SK-N-SH (cell line): ENCODE results near the gene PIF1. TPM values are rescaled to one million over a fixed set of nuclear protein-coding genes. Genes with fewer than 3 reads are reported as not detected.
A peak's percentile ranks its signal among the peaks of the same experiment; 100 is the strongest.

Experiments
- CTCF ChIA-PET: fragments of 300-600, 350-600 bp; formaldehyde crosslinking; extraction: SDS; loops from one replicate; lab custom pipeline; 2021; lab: Yijun Ruan, JAX
- POLR2A ChIA-PET: fragments of 350-600 bp; sonication (Branson Sonifier 250); formaldehyde crosslinking; extraction: SDS; loops from one replicate; lab custom pipeline; 2020; ENCODE audit warnings: antibody characterized with exemption, inconsistent platforms; lab: Yijun Ruan, JAX
- DNase-seq: peaks from one replicate; pipeline ENCODE4 v3.0.0; 2012
- H2AFZ ChIP-seq: fragments of 200-600 bp; sonication (generic); 2 replicates; pipeline ENCODE4 v1.8.1; 2016; ENCODE audit warnings: antibody characterized with exemption, mild to moderate bottlenecking, low read depth
- H3F3A ChIP-seq: fragments of 200-600 bp; sonication (generic); replicated peaks from 2 replicates; pipeline ENCODE3; 2016; ENCODE audit warnings: antibody characterized with exemption, mild to moderate bottlenecking; ENCODE audit not compliant: insufficient read depth
- H3K27ac ChIP-seq, 2 experiments: fragments of 200-500 bp in 1 of 2; fragments of 200-600 bp in 1 of 2; sonication (Bioruptor generic) in 1 of 2; sonication (generic), shearing (Covaris generic) in 1 of 2; 2 replicates each; pipeline versions ENCODE4 v1.5.1 to v1.6.1; 2014 to 2016; ENCODE audit warnings: low read depth in 2 of 2, inconsistent platforms in 1 of 2, low read length in 1 of 2, mild to moderate bottlenecking in 1 of 2, mixed read lengths in 1 of 2
- H3K27me3 ChIP-seq: fragments of 200-600 bp; sonication (generic), shearing (Covaris generic); 2 replicates; pipeline ENCODE4 v1.6.1; 2016; ENCODE audit warnings: mixed run types; ENCODE audit not compliant: insufficient read depth
- H3K36me3 ChIP-seq, 2 experiments: fragments of 200-500 bp in 1 of 2; fragments of 200-600 bp in 1 of 2; sonication (Bioruptor generic) in 1 of 2; sonication (generic) in 1 of 2; replicated peaks in 1 of 2; 2 replicates each; pipeline versions ENCODE3 to v1.5.1; 2014 to 2016; ENCODE audit warnings: low read length in 1 of 2, mild to moderate bottlenecking in 1 of 2; ENCODE audit not compliant: insufficient read depth in 2 of 2, control insufficient read depth in 1 of 2
- H3K4me1 ChIP-seq, 2 experiments: fragments of 200-500 bp in 1 of 2; fragments of 200-600 bp in 1 of 2; sonication (Bioruptor generic) in 1 of 2; sonication (generic), shearing (Covaris generic) in 1 of 2; 2 replicates each; pipeline versions ENCODE4 v1.5.1 to v1.6.1; 2014 to 2016; ENCODE audit warnings: low read depth in 1 of 2, low read length in 1 of 2, mixed run types in 1 of 2; ENCODE audit not compliant: insufficient read depth in 2 of 2, control insufficient read depth in 1 of 2
- H3K4me2 ChIP-seq: fragments of 200-600 bp; sonication (generic), shearing (Covaris generic); 2 replicates; pipeline ENCODE4 v1.6.1; 2017; ENCODE audit warnings: mixed run types
- H3K4me3 ChIP-seq, 2 experiments: fragments of 200-500 bp in 1 of 2; fragments of 200-600 bp in 1 of 2; sonication (Bioruptor generic) in 1 of 2; sonication (generic), shearing (Covaris generic) in 1 of 2; 2 replicates each; pipeline versions ENCODE4 v1.5.1 to v1.8.1; 2014 to 2016; ENCODE audit warnings: low read depth in 2 of 2, inconsistent platforms in 1 of 2, low read length in 1 of 2, mild to moderate bottlenecking in 1 of 2, mixed read lengths in 1 of 2, moderate library complexity in 1 of 2
- H3K79me2 ChIP-seq: fragments of 200-600 bp; sonication (generic); 2 replicates; pipeline ENCODE4 v1.8.1; 2017; ENCODE audit warnings: mild to moderate bottlenecking; ENCODE audit not compliant: insufficient read depth
- H3K9ac ChIP-seq: fragments of 200-600 bp; sonication (generic); 2 replicates; pipeline ENCODE4 v1.6.1; 2017; ENCODE audit warnings: mixed run types
- H3K9me2 ChIP-seq: fragments of 200-600 bp; sonication (generic); 2 replicates; pipeline ENCODE4 v1.6.1; 2017; ENCODE audit warnings: mixed run types
- H3K9me3 ChIP-seq: fragments of 200-600 bp; sonication (generic); 2 replicates; pipeline ENCODE4 v1.6.1; 2017; ENCODE audit warnings: mixed run types, mild to moderate bottlenecking, moderate library complexity
- H4K20me1 ChIP-seq: fragments of 200-600 bp; sonication (generic); 2 replicates; pipeline ENCODE4 v1.6.1; 2017; ENCODE audit warnings: mild to moderate bottlenecking, mixed run types; ENCODE audit not compliant: insufficient read depth
- FOXJ3 ChIP-seq: sonication (generic); formaldehyde crosslinking; IDR thresholded peaks from 2 replicates; pipeline ENCODE4 v1.5.1; 2020; ENCODE audit warnings: mild to moderate bottlenecking, missing genetic modification reagents
- MXI1 ChIP-seq: IDR thresholded peaks from 2 replicates; pipeline ENCODE4 v1.6.1; 2012; ENCODE audit warnings: mild to moderate bottlenecking, low read depth, low read length, improper control_type of control experiment
- POLR2AphosphoS5 ChIP-seq: IDR thresholded peaks from 2 replicates; pipeline ENCODE4 v1.6.1; 2012; ENCODE audit warnings: low read depth, low read length
- RAD21 ChIP-seq: IDR thresholded peaks from 2 replicates; pipeline ENCODE4 v1.6.1; 2012; ENCODE audit warnings: mild to moderate bottlenecking, low read length
- RFX5 ChIP-seq: IDR thresholded peaks from 2 replicates; pipeline ENCODE4 v1.6.1; 2012; ENCODE audit warnings: mild to moderate bottlenecking, improper control_type of control experiment, low read length
- TCF12 ChIP-seq: IDR thresholded peaks from 2 replicates; pipeline ENCODE4 v1.4.0; 2012
- WGBS: methylation state at CpG from one replicate; pipeline ENCODE4 v1.1.6; 2017; ENCODE audit warnings: low lambda C conversion rate; 5-methylcytosine and 5-hydroxymethylcytosine counted together
- polyA plus RNA-seq, 3 experiments: library from polyadenylated mRNA; depleted of rRNA; stranded (reverse); fragments of >200 nt; gene quantifications; 2 replicates each; pipeline ENCODE4 v1.2.3, GENCODE V29; 2012
- TF ChIP-seq, protein P1 (sequence below): IDR thresholded peaks from 2 replicates; pipeline ENCODE4 v1.4.0; 2012; ENCODE audit warnings: low read depth, borderline replicate concordance
- TF ChIP-seq, protein P2 (sequence below): IDR thresholded peaks from 2 replicates; pipeline ENCODE4 v1.4.0; 2012; ENCODE audit warnings: low read depth, borderline replicate concordance
- TF ChIP-seq, protein P3 (sequence below): fragments of 150-350 bp; IDR thresholded peaks from 2 replicates; pipeline ENCODE4 v1.6.1; 2017; ENCODE audit warnings: antibody characterized with exemption, low read length, low read depth, borderline replicate concordance

Gene PIF1
- polyA plus RNA-seq, 1 of the 3 experiments (the other 2 are of a cell fraction) = 12.4 TPM

DNA sequence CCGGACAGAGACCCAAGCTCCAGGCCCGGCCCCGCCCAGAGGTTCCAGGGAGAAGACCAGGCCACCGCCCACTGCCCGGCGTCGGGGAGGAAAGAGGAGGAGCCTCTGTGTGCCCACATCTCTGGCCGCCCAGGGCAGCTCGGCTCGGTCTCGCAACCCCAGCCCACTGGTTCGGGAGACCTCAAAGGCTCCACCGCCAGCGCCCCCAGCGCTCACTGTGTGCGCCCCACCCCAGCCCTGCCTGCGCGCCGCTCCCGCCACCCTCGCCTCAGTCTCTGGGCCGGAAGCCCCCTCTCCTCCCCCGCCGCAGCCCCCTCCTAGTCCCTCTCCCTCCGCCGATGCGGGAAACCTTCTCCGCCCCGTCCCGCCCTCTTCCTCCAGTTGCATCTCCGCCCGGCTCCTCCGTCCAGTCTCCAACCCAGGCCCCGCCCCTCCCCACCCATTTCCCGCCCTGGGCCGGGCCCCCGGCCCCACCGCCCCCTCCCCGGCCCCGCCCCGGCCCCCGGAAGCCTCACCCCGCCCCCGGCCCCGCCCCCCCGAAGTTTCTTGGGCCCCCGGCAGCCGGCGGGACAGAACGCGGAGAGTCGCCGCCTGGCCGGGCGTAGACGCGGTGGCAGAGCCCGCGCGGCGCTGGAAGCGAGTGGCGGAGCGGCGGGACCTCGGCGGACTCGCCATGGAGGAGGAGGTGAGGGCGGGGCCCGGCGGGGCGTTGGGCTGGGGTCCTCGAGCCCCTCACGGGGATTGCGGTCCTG, 16.1 kb upstream of the PIF1 start, which contains the start of gene PLEKHO2 (continued):
- TF ChIP-seq RAD21 (peak; percentile 9; the same call in 1 of the 2 replicates), POLR2AphosphoS5 (peak; percentile 80), MXI1 (no peak; the same call in 1 of the 2 replicates), RFX5 (no peak)
- TF ChIP-seq, protein P1, sequence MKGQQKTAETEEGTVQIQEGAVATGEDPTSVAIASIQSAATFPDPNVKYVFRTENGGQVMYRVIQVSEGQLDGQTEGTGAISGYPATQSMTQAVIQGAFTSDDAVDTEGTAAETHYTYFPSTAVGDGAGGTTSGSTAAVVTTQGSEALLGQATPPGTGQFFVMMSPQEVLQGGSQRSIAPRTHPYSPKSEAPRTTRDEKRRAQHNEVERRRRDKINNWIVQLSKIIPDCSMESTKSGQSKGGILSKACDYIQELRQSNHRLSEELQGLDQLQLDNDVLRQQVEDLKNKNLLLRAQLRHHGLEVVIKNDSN = no peak
- TF ChIP-seq, all 33 proteins: peak for 9

DNA sequence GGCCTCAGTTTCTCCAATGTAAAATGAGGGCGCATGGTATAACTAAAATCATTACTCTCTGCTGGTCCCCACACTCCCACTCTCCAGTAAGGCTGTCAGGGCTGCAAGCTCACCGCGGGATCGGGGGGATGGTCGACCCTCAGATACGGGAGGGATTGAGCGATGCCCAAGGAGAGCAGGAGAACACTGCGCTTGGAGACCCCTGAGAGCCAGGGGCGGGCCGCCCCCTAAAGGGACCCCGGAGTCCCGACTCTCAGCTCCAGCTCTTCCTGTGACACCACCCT, 15.6 kb upstream of the PIF1 start:
- TF ChIP-seq, protein P2, sequence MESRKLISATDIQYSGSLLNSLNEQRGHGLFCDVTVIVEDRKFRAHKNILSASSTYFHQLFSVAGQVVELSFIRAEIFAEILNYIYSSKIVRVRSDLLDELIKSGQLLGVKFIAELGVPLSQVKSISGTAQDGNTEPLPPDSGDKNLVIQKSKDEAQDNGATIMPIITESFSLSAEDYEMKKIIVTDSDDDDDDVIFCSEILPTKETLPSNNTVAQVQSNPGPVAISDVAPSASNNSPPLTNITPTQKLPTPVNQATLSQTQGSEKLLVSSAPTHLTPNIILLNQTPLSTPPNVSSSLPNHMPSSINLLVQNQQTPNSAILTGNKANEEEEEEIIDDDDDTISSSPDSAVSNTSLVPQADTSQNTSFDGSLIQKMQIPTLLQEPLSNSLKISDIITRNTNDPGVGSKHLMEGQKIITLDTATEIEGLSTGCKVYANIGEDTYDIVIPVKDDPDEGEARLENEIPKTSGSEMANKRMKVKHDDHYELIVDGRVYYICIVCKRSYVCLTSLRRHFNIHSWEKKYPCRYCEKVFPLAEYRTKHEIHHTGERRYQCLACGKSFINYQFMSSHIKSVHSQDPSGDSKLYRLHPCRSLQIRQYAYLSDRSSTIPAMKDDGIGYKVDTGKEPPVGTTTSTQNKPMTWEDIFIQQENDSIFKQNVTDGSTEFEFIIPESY = 0 out of 2 replicates have a peak, but pooled peaks have one; percentile 41
- TF ChIP-seq TCF12 (no peak), MXI1 (peak; percentile 36)
- H3K4me2 ChIP-seq = peak overlapping the region; percentile 99
- no peaks in the 10 kb centered on the region for H3K9me3 ChIP-seq
- peaks cover 3% of the 10 kb centered on the region for H3F3A ChIP-seq
- ChIA-PET CTCF (interaction anchor here (0.6 to 1.8 kb wide), 8 partner anchors 9 to 113 kb away, joined by 3 to 8 read pairs (median 4); no protein-coding TSS in a partner anchor), POLR2A (interaction anchor here (0.8 to 1.6 kb wide), 8 partner anchors 15 to 149 kb away, joined by 3 to 20 read pairs (median 4); partner anchors contain the start of genes ANKDD1A, PIF1 and SPG21)
- peak overlapping the region; percentile 94 for H2AFZ ChIP-seq
- DNase-seq = no peak
- H3K9me2 ChIP-seq = no peaks in the 10 kb centered on the region
- H3K27me3 ChIP-seq = no peaks in the 10 kb centered on the region
- H4K20me1 ChIP-seq = peaks cover 12% of the 10 kb centered on the region; the same call in 1 of the 2 replicates
- H3K4me3 ChIP-seq = peak overlapping the region; percentile 65 to 87
- peaks cover 42% of the 10 kb centered on the region for H3K79me2 ChIP-seq
- H3K36me3 ChIP-seq = no peaks in the 10 kb centered on the region
- H3K4me1 ChIP-seq = peaks cover 29 to 43% of the 10 kb centered on the region in 2 experiments
- H3K27ac ChIP-seq = peak overlapping the region; percentile 86 to 88
- peak overlapping the region; percentile 83 for H3K9ac ChIP-seq
- 4% methylated on average over 7 of the region's 12 CpGs for WGBS

DNA sequence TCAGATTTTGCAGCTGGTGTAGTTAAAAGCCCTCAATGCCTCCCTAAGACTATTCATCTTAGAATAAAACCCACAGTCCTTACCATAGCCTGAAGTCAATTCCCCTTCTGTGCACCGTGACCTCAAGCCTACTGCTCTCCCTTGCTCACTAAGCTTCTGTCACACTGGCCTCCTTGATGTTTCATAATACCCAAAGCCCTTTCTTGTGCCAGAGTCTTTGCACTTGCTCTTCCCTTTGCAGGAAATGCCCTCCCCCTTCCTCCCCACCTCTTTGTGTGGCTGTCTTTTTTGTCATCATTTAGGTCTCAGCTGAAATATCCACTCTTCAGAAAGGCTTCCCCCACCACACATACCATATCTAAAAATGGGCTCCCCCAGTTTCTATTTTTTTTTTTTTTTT, 12.1 kb upstream of the PIF1 start:
- ChIA-PET POLR2A (no interaction called here), CTCF (no interaction called here)
- Histone ChIP-seq H3K4me1 (peaks cover 5 to 9% of the 10 kb centered on the region in 2 experiments; a peak in 3 of 4 replicates), H2AFZ (no peak overlapping the region), H3K36me3 (no peaks in the 10 kb centered on the region), H3K4me2 (no peak overlapping the region), H3F3A (peaks cover 3% of the 10 kb centered on the region), H3K4me3 (no peak overlapping the region), H3K9me2 (no peaks in the 10 kb centered on the region), H3K79me2 (peaks cover 7% of the 10 kb centered on the region), H4K20me1 (no peaks in the 10 kb centered on the region), H3K9me3 (no peaks in the 10 kb centered on the region), H3K27ac (no peak overlapping the region)
- no peak for DNase-seq
- TF ChIP-seq, protein P3, sequence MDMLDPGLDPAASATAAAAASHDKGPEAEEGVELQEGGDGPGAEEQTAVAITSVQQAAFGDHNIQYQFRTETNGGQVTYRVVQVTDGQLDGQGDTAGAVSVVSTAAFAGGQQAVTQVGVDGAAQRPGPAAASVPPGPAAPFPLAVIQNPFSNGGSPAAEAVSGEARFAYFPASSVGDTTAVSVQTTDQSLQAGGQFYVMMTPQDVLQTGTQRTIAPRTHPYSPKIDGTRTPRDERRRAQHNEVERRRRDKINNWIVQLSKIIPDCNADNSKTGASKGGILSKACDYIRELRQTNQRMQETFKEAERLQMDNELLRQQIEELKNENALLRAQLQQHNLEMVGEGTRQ = no peak
- no peak for TF ChIP-seq FOXJ3 (CRISPR knock-in tag)
- no peak for TF ChIP-seq RAD21
- TF ChIP-seq, all 33 proteins: peak for 0
- WGBS = 100% methylated on average over 1 of the region's 1 CpG
- no peak overlapping the region for H3K9ac ChIP-seq
- H3K27me3 ChIP-seq = no peaks in the 10 kb centered on the region
